TTC549 (cell line): ENCODE measurements around the gene PGAP1.

Experiments
- FAIRE-seq: peaks from 2 replicates; lab custom pipeline; 2012; peaks lifted over from hg19 to GRCh38; lab: Jason Lieb, UNC

Gene PGAP1

DNA sequence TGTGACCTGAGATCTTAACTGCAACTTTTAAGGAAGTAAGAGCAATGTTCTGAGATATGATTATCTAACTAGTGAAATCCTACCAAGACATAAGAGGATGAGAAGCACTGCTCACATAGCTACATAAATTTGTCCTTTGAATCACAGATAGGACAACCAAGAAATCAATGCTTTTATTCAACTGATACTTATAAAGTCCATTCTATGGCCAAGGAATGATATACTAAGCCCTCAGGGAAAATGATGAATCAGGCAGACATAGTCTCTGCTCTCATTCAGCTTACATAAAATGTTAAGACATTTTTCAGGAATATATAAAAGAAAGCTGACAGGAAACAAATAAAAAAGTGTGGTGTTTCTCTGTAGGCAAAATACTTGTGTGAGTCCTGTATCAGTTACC is 39.1 kb downstream of the PGAP1 start:
- FAIRE-seq, result no peak

DNA sequence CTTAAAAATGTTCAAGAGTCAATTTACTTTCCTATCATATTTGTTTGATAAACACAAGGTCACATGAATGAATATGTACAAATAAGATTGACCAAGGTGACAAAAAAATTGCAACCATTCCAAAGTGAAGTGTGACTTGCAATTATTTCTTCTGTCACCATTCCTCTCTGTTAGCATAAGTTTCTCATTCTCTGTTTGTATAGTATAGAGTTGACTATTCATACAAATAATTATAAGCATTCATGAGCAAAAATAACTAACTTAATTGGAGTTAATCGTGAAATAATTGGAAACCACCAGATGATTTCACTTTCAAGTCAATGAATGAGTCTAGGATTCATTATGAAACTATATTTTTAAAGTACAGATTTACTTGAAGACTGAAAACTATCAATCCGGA is 42.1 kb downstream of the PGAP1 start:
- FAIRE-seq, result no peak

- FAIRE-seq, result no peak
These were observed 50.1 kb downstream of the PGAP1 start for GRCh38 chr2:196876364-196876763.

- FAIRE-seq, result peak; percentile 45
These were observed 51.1 kb downstream of the PGAP1 start for GRCh38 chr2:196875414-196875813.

- no peak for FAIRE-seq
These were observed 53.0 kb downstream of the PGAP1 start for GRCh38 chr2:196873511-196873910.

- no peak for FAIRE-seq
These were observed 71.9 kb downstream of the PGAP1 start for GRCh38 chr2:196854629-196855028.

GRCh38 chr2:196853301-196854087 is 73.0 kb downstream of the PGAP1 start:
- FAIRE-seq, result no peak

GRCh38 chr2:196851088-196851487 is 75.4 kb downstream of the PGAP1 start:
- FAIRE-seq, result no peak

GRCh38 chr2:196849895-196850294 is 76.6 kb downstream of the PGAP1 start:
- no peak for FAIRE-seq

DNA sequence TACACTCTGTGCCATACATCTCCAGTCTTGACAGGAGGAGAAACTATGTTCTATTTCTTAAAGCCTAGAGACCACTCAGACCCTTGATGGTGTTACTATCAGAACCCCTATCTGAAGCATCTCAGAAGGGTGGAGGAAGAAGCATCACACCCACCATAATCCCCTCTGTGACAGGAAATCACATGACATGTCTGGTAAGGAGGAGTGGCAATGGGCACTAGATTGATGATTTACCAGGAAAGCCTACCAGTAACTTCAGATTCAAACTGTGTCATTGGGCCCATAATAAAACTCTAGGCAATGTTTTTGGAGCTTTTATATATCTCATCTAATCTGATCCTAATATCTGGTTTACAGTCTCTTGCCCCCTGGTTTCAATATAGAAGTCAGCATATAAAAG is 80.2 kb downstream of the PGAP1 start:
- FAIRE-seq, result no peak

- FAIRE-seq, result peak; percentile 32
These were observed 81.1 kb downstream of the PGAP1 start for GRCh38 chr2:196845371-196845770.

- FAIRE-seq, result no peak
These were observed 86.3 kb downstream of the PGAP1 start for GRCh38 chr2:196840171-196840570.

- FAIRE-seq, result no peak
These were observed 86.9 kb downstream of the PGAP1 start for GRCh38 chr2:196839574-196839973.

GRCh38 chr2:196836440-196836839 is 90.1 kb downstream of the PGAP1 start:
- FAIRE-seq, result no peak

DNA sequence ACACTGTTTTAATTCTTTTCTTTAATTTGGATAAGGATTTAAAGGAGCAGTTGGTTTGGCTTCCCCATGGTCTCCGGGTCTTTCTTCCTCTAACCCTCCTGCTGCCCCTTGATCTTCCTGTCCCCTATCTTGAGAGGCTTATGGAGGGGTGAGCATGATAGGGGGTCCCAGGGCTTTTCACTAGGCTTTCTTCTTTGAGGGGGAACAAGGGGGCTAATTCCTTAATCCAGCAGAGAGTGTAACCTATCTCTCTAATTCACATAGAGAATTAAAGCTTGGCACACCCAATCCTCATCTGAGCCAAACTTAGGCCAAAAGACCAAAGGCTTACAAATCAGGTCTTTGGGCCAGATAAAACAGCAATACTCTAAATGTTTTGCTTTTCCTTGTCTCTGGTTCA is 95.8 kb downstream of the PGAP1 start:
- no peak for FAIRE-seq

GRCh38 chr2:196827356-196827755 is 99.2 kb downstream of the PGAP1 start:
- no peak for FAIRE-seq

- no peak for FAIRE-seq
These were observed 102.6 kb downstream of the PGAP1 start for GRCh38 chr2:196823750-196824522.

DNA sequence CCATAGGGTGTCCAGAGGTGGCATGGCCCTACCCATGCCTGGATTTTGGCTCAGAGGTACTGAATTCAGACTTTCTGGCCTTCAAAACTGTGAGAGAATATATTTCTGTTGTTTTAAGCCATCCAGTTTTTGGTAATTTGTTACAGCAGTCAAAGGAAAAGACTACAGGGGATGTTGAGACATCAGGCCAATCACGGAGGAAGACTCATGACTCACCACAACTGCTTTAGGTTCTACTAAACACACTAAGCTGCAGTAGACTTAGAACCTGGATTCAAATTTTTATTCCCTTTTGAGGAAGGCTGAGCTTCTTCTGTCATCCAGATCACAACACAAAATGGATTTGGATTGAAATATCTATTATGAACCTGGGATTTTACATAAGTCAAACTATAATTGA is 105.3 kb downstream of the PGAP1 start:
- no peak for FAIRE-seq

- FAIRE-seq, result no peak
These were observed 117.2 kb downstream of the PGAP1 start, which contains the start of gene C2orf66 for GRCh38 chr2:196809260-196809659. Gene C2orf66 (minus strand): TSS chr2:196809355. CDS start chr2:196809336, 19 bp downstream.

DNA sequence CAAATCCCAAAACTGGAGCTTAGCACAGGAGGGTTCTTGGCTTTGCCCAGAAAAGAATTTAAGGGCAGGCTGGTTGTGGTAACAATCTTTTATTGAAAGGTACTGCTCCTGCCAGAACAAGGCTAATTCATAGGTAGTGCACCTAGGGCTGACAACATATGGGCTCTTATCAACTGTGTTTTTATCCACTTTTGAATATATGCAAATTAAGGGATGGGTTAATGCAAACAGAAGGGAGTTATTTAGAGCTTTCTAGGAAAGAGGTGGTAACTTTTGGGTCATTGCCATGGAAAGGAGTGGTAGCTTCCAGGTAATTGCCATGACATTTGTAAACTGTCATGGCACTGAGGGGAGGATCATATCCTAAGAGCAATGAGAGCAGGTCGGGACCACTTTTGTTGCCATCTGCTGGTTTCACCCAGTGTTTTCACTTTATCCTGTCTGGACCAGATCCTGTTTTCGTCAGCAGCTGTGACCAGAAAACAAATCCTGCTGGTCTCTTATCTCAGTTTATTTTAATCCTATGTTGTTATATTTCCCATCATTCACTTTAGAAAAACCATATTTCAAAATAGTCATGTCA is 118.3 kb downstream of the PGAP1 start:
- FAIRE-seq, result no peak

- no peak for FAIRE-seq
These were observed 122.1 kb downstream of the PGAP1 start for GRCh38 chr2:196804381-196804780.

DNA sequence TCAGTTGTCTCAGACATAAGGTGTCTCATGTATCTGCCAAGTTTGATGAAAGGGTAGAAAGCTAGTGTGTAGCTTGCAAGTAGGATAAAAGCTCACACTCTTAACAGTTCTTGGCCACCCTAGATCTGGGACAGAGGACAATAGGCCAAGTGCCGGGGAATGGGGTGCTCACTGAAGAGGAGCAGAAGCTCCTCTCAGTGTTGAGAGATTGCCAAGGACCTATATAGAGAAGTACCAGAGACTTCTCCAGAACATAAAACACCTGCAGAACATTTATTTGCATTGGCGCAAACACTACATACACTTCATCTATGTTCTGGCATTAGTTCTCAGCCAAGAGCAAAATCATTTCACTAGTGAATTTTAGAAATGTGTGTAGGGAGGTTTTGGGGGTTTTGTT is 124.1 kb downstream of the PGAP1 start:
- no peak for FAIRE-seq

- no peak for FAIRE-seq
These were observed 124.7 kb downstream of the PGAP1 start for GRCh38 chr2:196801674-196802261.
